Tibial nerve (tissue), 4 donors: ENCODE measurements around the gene DROSHA.
"Not testable (repeated sequence)": the region's sequence is repeated elsewhere in the genome, so short reads cannot be mapped to it uniquely, and the experiment has no call there.

ENCODE experiments used
- CTCF ChIP-seq, 5 experiments: fragments of 200-600 bp in 3 of 5; fragments of 450-650 bp in 2 of 5; sonication (generic) in 3 of 5; IDR thresholded peaks; one replicate each; pipeline ENCODE4 v1.5.1; 2016 to 2019; ENCODE audit warnings: antibody characterized with exemption in 5 of 5, mild to moderate bottlenecking in 3 of 5, moderate library complexity in 2 of 5
- EP300 ChIP-seq, 2 donors: sonication (generic); formaldehyde crosslinking; IDR thresholded peaks; one replicate each; pipeline ENCODE4 v1.6.1; 2017; ENCODE audit warnings: antibody characterized with exemption in 2 of 2, mild to moderate bottlenecking in 1 of 2
- POLR2A ChIP-seq, 2 donors: fragments of 450-650 bp; IDR thresholded peaks; one replicate each; pipeline ENCODE4 v1.6.1; 2017; ENCODE audit warnings: antibody characterized with exemption in 2 of 2, mild to moderate bottlenecking in 2 of 2, moderate library complexity in 2 of 2

DNA sequence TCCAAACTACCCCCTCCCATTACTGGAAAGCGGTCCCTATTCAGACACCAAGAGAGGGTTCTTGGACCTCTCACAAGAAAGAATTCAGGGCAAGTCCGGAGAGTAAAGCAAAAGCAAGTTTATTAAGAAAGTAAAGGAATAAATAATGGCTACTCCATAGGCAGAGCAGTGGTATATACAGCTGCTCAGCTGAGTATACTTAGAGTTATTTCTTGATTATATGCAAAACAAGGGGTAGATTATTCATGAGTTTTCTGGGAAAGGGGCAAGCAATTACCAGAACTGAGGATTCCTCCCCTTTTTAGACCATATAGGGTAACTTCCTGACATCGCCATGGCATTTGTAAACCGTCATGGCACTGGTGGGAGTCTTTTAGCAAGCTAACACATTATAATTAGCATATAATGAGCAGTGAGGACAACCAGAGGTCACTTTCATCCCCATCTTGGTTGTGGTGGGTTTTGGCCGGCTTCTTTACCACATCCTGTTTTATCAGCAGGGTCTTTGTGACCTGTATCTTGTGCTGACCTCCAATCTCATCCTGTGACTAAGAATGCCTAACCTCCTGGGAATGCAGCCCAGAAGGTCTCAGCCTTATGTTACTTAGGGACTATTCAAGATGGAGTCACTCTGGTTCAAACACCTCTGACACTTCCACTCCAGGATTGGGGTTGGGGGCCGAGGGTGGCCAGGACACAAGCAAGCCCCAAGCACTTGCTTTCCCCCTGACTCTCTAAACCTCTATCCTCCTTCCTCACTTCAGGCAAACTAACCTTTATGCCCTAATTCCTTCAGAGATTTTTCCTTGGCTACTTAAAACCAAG is 170.0 kb downstream of the DROSHA start:
- TF ChIP-seq CTCF, EP300, POLR2A (IDR thresholded peaks at IDR 0.05): not testable (repeated sequence)
